NCI-H2107 treated with DMSO at 0.1 percent for 48 hours (cell line): ENCODE results near the gene SEMA6A.

Source experiments
- DNase-seq: peaks from one replicate; lab custom pipeline; 2025; ENCODE audit not compliant: unreplicated experiment; lab: John Stamatoyannopoulos, UW

Gene SEMA6A, protein sequence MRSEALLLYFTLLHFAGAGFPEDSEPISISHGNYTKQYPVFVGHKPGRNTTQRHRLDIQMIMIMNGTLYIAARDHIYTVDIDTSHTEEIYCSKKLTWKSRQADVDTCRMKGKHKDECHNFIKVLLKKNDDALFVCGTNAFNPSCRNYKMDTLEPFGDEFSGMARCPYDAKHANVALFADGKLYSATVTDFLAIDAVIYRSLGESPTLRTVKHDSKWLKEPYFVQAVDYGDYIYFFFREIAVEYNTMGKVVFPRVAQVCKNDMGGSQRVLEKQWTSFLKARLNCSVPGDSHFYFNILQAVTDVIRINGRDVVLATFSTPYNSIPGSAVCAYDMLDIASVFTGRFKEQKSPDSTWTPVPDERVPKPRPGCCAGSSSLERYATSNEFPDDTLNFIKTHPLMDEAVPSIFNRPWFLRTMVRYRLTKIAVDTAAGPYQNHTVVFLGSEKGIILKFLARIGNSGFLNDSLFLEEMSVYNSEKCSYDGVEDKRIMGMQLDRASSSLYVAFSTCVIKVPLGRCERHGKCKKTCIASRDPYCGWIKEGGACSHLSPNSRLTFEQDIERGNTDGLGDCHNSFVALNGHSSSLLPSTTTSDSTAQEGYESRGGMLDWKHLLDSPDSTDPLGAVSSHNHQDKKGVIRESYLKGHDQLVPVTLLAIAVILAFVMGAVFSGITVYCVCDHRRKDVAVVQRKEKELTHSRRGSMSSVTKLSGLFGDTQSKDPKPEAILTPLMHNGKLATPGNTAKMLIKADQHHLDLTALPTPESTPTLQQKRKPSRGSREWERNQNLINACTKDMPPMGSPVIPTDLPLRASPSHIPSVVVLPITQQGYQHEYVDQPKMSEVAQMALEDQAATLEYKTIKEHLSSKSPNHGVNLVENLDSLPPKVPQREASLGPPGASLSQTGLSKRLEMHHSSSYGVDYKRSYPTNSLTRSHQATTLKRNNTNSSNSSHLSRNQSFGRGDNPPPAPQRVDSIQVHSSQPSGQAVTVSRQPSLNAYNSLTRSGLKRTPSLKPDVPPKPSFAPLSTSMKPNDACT

DNA sequence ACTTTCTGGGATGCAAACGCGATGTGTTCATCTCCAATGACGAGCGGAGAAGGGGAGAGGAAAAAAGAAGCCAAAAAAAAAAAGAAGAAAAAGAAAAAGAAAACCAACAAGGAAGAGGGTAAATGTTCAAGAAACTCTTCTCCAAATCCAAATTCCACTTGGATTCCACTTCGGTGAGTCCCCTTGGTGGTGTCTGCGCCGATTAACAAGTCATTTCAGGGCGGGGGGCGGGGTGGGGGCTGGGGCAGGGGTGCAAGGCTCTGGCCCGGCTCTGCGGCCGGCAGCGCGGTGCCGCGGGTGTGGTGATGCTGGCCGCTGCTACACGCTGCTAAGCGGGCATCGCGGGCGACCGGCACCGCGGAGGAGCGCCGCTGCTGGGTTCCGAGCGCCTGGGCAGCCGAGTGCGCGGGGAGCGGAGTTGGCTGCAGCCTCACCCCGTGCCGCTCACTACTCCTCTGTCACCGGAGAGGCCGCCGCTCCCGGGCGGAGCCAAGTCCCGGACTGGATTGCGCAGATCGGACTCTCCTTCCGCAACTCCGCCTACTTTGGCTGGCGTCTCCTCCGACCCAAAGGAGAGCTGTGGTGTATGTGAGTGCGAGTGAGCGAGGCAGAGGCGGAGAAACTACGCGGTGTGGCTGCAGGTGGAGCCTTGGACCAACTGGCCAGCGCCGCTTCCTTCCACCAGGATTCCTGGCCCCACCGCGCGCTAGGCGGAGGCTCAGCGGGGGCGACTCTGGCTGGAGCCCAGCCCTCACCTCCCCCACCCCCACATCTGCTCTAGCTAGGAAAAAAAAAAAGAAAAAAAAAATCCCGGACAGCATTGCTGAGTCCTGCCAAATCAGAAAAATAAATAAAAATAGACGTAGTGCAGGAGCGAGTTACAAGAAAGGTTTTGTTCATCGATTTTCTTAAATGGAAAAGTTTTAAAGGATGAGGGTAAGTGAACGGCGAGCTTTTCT lies at the start of gene SEMA6A:
Gene SEMA6A, minus strand, starts transcription at position 457 of the 959 bp plus-strand sequence. CDS start 69,879 bp downstream, outside the sequence.
- peak; percentile 37 for DNase-seq

- DNase-seq: no peak
These were observed 47.9 kb upstream of the SEMA6A start for GRCh38 chr5:116622375-116623050.

DNA sequence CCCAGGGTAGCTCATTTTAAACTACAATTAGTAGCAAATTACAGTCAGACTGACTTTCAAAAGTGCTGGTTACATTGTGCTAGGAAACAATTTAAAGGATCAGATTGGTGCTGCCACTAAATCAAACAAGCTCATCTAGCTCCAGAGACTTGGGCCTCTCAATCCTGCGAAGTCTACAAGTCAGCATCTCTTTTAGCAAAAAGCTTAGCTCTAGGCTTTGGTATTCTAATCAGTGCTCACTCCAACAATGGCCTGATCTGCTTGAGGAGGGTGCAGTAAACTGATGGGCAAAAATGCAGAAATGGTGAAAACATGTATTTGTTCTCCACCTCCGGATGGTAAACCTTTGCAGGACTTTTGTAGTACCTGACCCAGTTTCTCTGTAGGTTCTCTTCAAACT lies 47.0 kb upstream of the SEMA6A start:
- DNase-seq: no peak

DNA sequence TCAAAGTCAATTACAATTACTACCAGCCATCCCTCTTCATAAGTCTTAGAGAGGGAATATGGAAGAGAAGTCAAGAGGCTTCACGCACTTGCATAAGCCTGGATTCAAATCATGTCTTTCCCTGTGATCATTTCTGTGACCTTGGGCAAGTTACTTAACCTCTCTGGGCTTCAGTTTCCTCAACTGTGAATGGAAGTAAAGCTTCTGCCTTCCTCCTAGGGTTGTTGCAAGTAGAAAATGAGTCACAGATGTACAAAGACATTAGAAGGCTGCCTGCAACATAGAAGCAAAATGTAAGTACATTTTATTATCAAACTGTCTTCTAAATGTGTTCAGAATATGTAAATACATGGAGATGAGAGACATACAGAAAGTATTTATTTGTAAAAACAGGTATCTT lies 42.3 kb upstream of the SEMA6A start:
- no peak for DNase-seq

DNA sequence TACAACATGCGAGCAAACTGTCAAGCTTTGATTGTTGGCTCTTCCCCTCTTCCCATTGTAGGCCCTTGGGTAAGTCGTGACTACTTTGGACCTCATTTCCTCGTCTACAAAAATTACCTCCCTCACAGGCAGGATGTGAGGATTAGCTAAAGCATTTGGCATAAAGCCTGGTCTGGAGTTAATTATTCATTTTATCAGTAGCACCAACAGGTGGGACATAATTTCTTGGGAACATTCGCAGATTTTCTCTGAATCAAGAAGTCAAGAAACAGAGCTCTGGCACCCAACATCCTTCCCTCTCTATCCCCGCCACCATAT lies 39.9 kb upstream of the SEMA6A start:
- no peak for DNase-seq

GRCh38 chr5:116613445-116613844 lies 38.8 kb upstream of the SEMA6A start:
- DNase-seq: no peak

GRCh38 chr5:116612431-116612830 lies 37.8 kb upstream of the SEMA6A start:
- no peak for DNase-seq

DNA sequence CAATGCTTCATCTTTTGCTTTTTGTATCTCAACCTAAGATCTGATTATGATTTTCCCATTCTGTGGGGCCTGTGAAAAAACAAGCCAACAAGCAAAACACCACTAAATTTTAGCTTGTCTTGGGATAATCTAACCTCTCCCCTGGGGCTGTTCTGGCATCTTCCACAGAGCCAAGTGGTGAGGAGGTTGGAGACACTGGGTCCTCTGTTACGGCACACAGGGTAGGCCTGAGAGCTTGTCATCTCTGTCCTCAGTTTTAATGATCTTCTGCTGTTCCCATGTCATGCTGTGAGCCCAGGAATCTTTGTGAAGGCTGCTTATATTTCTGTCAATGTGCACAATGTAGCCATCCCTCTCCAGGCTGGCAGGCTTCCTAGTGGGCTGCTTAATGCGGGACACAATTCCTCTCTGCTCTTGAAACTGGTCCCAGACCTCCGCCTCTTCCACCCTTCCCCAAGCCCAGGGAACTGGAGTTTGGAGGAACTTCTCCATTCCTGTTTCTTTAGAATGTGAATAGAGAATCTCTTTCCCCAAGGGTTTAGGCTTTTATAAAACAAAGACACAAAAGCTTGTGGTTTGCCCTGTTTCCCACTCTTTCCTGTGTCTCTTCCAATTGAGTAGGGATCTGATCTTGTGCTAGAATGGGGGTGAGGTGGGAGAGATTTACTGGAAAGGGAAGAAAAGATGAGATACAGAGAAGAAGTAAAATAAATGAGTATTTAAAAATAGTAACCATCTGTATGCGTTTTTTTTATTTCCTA lies 30.9 kb upstream of the SEMA6A start:
- DNase-seq: no peak

DNA sequence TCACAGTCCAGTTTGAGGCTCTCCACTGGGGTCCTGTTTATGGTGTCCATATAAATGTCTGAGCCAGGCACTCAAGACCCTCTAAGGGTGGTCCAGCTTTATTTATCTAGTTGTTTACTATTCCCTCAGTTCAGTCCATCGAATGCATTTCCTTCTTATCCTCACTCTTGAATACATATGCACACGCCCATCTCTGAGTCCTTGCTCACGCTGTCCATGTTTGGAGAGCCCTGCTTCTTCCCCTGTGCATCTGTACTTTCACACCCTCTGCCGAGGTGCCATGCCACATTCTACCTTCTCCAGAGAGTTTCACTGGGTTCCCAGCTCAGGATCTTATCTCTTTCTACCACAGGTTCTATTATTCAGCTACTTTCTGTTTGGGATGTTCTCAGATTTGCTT lies 30.2 kb upstream of the SEMA6A start:
- DNase-seq: no peak

DNA sequence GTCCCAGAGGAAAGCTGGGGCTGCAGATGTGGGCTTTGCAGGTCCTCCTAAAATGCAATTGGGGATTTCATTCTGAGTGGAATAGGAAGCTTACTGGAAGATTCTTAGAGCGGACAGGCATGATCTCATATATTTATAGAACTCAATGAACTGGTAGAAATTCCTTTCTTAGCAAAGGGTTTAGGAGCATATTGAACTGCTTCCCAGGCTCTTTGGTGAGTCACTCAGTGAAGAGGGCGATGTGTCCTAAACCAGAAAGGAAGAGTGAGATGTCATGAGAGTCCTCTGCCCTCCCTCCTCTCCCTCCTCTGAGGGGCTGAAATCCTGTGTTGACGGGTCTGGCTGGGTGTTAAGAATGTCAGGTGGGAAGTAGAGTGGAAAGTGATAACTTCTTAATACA lies 26.3 kb upstream of the SEMA6A start:
- DNase-seq: no peak

- DNase-seq: no peak
These were observed 24.3 kb upstream of the SEMA6A start for GRCh38 chr5:116598911-116599310.

- no peak for DNase-seq
These were observed 20.9 kb upstream of the SEMA6A start for GRCh38 chr5:116595498-116595897.

GRCh38 chr5:116593340-116593739 lies 18.7 kb upstream of the SEMA6A start:
- DNase-seq: no peak

DNA sequence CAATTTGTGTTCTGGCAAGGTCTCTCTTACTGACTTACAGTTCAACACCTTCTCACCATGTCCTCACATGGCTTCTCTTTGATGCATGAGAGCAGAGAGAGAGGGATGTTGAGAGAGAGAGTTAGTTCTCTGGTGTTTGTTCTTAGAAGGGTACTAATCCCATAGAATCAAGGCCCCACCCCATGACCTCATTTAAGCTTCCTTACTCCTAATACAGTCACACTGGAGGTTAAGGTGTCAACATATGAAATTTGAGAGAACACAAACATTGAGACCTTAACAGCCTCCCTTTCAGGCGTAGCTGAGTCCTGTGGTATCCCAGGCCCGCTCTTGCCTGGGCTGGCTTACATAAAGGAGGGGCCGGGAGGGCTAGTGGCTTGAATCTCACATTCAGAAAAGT lies 10.6 kb upstream of the SEMA6A start:
- no peak for DNase-seq

GRCh38 chr5:116583862-116584222 lies 9.2 kb upstream of the SEMA6A start:
- DNase-seq: no peak

DNA sequence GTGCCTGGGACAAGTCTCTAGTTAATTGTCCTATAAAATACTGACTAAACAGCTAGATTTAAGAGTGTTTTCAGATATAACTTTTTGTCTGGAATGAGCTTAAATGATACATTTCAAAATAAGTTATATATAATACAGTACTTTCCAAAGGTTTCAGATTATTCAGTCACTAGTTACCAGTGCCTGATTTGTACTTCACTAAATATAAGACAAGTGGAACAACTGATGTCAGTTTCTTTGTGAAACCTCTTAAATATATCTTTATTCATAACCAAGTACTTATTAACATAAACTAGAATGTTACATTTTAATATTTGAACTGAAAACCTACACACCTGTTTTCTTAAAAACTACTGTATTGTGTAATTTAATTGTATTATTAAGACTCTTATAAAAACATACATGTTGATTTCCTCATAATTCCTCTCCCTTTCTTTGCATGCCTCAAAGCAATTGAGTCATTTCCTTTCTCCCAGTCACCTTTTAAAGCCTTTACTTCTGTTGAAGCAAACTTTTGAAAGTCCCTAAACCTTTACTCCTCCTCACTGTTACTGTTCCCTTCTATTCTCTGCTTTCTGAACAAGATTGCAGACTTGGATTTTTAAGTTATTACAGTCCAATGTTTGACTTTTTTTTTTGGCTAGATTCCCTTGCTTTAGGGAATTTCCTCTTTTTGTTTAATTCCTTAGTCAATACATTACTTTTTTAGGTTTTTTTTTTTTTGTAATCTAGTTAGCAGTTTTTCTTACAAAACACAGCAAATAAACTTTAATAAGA lies 8.7 kb upstream of the SEMA6A start:
- no peak for DNase-seq

- DNase-seq: no peak
These were observed 7.3 kb upstream of the SEMA6A start for GRCh38 chr5:116581910-116582309.

DNA sequence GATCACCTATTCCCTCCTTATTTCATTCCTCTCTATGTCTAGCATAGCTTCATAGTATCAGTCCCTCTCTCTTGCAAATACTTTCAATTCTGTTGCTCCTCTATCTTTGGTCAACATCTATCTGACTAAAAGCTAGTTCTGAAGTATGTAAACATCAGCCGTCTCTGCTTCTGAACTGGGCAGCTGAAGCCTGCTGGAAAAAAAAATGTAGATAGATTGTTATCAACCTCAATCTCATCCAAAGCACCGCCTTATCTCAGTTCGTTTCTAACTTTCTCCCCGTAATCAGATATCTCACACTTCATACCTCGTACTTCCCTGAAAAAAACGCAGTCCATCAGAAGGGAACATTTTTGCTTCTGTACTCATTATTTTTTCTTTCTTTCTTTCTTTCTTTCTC lies 4.5 kb upstream of the SEMA6A start:
- no peak for DNase-seq

- DNase-seq: no peak
These were observed 4.1 kb upstream of the SEMA6A start for GRCh38 chr5:116578676-116579075.
